HepG2 (cell line): ENCODE results near the gene MYO3A. TPM values are rescaled to one million over a fixed set of nuclear protein-coding genes. Genes with fewer than 3 reads are reported as not detected.

Experiments used
- CAMTA2 ChIP-seq: sonication (generic); formaldehyde crosslinking; IDR thresholded peaks from 2 replicates; pipeline ENCODE4 v1.4.0; 2020; ENCODE audit warnings: mild to moderate bottlenecking, missing genetic modification reagents, borderline replicate concordance
- SKI ChIP-seq: fragments of 450-650 bp; IDR thresholded peaks from one replicate; pipeline ENCODE4 v1.6.1; 2018; ENCODE audit warnings: mild to moderate bottlenecking; ENCODE audit not compliant: partially characterized antibody
- USF2 ChIP-seq, 2 experiments: sonication (generic) in 1 of 2; formaldehyde crosslinking in 1 of 2; IDR thresholded peaks; 2 replicates each; pipeline versions ENCODE4 v1.5.1 to v1.6.1; 2011 to 2020; ENCODE audit warnings: borderline replicate concordance in 1 of 2, low read depth in 1 of 2, low read length in 1 of 2, mild to moderate bottlenecking in 1 of 2, missing genetic modification reagents in 1 of 2, moderate library complexity in 1 of 2
- ZBTB20 ChIP-seq: sonication (generic); formaldehyde crosslinking; IDR thresholded peaks from 2 replicates; pipeline ENCODE4 v1.8.1; 2023; ENCODE audit warnings: missing genetic modification reagents, low read depth, mild to moderate bottlenecking, borderline replicate concordance
- ZC3H13 ChIP-seq: sonication (generic); formaldehyde crosslinking; IDR thresholded peaks from 2 replicates; pipeline ENCODE4 v1.8.1; 2023; ENCODE audit warnings: mild to moderate bottlenecking, missing genetic modification reagents, moderate library complexity
- ZNF546 ChIP-seq: sonication (generic); formaldehyde crosslinking; conservative IDR thresholded peaks from 2 replicates; pipeline ENCODE4 v1.8.1; 2023; ENCODE audit warnings: mild to moderate bottlenecking, missing genetic modification reagents
- ZNF563 ChIP-seq: sonication (generic); formaldehyde crosslinking; IDR thresholded peaks from 2 replicates; pipeline ENCODE4 v1.8.0; 2022; ENCODE audit warnings: mild to moderate bottlenecking, moderate library complexity, missing genetic modification reagents
- ZNF781 ChIP-seq: sonication (generic); formaldehyde crosslinking; IDR thresholded peaks from 2 replicates; pipeline ENCODE4 v1.5.1; 2020; ENCODE audit warnings: borderline replicate concordance, mild to moderate bottlenecking, missing genetic modification reagents; ENCODE audit errors: not compliant biosample characterization
- ZNF891 ChIP-seq: sonication (generic); formaldehyde crosslinking; IDR thresholded peaks from 2 replicates; pipeline ENCODE4 v1.5.0; 2020; ENCODE audit warnings: mild to moderate bottlenecking, missing genetic modification reagents
- polyA plus RNA-seq, 8 experiments: library from polyadenylated mRNA; depleted of rRNA in 3 of 8; stranded (reverse) in 7 of 8; unstranded in 1 of 8; fragments of >200 nt; fragmentation: Illumina TruSeq in 4 of 8; extraction: Trizol in 4 of 8; gene quantifications; 2 replicates each; pipeline versions ENCODE4 v1.2.1 to v1.2.3, GENCODE V29; 2011 to 2016; ENCODE audit warnings: low read depth in 4 of 8, missing spikeins in 1 of 8, mixed read lengths in 1 of 8; ENCODE audit not compliant: insufficient read depth in 1 of 8
- total RNA-seq, 5 experiments: library from RNA; depleted of rRNA; stranded (reverse); fragments of >200 nt; fragmentation: Illumina TruSeq; extraction: Trizol; gene quantifications; 2 replicates each; pipeline ENCODE4 v1.2.3, GENCODE V29; 2016; ENCODE audit warnings: low read depth in 1 of 5
- TF ChIP-seq, protein P1 (sequence below): sonication (generic); formaldehyde crosslinking; IDR thresholded peaks from 2 replicates; pipeline ENCODE4 v1.9.0; 2021; ENCODE audit warnings: missing genetic modification reagents, borderline replicate concordance
- TF ChIP-seq, protein P2 (sequence below): sonication (generic); formaldehyde crosslinking; IDR thresholded peaks from 2 replicates; pipeline ENCODE4 v1.4.0; 2020; ENCODE audit warnings: mild to moderate bottlenecking, missing genetic modification reagents

The MYO3A gene
- total and polyA plus RNA-seq, 2 of the 13 experiments (the other 11 are each of a cell fraction or from before 2014, with no cell fraction given), result not detected

DNA sequence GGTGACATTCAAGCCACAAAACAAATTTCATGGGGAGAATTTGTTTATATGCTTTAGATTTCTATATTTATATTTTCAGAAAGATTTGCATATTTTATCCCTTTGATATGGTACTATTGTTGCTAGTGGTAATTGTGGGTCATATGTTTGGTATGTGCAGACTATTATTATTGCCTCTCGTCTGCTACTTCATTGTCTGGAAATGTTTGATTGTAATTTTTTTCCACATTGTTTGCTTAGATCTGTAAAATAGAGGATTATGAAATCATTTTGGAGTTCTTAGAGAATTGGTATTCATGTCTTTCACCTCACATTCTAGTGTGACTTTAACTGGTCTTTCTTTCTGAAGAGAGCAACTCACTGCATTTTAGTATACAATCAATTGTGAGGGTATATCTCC, 44.7 kb downstream of the MYO3A start (continued):
- TF ChIP-seq, protein P1, sequence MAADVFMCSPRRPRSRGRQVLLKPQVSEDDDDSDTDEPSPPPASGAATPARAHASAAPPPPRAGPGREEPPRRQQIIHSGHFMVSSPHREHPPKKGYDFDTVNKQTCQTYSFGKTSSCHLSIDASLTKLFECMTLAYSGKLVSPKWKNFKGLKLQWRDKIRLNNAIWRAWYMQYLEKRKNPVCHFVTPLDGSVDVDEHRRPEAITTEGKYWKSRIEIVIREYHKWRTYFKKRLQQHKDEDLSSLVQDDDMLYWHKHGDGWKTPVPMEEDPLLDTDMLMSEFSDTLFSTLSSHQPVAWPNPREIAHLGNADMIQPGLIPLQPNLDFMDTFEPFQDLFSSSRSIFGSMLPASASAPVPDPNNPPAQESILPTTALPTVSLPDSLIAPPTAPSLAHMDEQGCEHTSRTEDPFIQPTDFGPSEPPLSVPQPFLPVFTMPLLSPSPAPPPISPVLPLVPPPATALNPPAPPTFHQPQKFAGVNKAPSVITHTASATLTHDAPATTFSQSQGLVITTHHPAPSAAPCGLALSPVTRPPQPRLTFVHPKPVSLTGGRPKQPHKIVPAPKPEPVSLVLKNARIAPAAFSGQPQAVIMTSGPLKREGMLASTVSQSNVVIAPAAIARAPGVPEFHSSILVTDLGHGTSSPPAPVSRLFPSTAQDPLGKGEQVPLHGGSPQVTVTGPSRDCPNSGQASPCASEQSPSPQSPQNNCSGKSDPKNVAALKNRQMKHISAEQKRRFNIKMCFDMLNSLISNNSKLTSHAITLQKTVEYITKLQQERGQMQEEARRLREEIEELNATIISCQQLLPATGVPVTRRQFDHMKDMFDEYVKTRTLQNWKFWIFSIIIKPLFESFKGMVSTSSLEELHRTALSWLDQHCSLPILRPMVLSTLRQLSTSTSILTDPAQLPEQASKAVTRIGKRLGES (CRISPR knock-in tag), result no peak
- TF ChIP-seq ZNF891 (CRISPR knock-in tag) (no peak), ZBTB20 (CRISPR knock-in tag) (no peak), ZC3H13 (CRISPR knock-in tag) (no peak), ZNF546 (CRISPR knock-in tag) (no peak), USF2 (IDR thresholded peaks at IDR 0.05; ENCODE audit: low read depth, low read length) (no peak), USF2 (CRISPR knock-in tag; IDR thresholded peaks at IDR 0.05; ENCODE audit: borderline replicate concordance) (no peak), ZNF563 (no peak), SKI (no peak), CAMTA2 (no peak), ZNF781 (CRISPR knock-in tag) (no peak)
- TF ChIP-seq, protein P2, sequence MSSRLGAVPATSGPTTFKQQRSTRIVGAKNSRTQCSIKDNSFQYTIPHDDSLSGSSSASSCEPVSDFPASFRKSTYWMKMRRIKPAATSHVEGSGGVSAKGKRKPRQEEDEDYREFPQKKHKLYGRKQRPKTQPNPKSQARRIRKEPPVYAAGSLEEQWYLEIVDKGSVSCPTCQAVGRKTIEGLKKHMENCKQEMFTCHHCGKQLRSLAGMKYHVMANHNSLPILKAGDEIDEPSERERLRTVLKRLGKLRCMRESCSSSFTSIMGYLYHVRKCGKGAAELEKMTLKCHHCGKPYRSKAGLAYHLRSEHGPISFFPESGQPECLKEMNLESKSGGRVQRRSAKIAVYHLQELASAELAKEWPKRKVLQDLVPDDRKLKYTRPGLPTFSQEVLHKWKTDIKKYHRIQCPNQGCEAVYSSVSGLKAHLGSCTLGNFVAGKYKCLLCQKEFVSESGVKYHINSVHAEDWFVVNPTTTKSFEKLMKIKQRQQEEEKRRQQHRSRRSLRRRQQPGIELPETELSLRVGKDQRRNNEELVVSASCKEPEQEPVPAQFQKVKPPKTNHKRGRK (CRISPR knock-in tag), result no peak
